Peyer's patch (tissue), 4 donors: ENCODE data around the gene DFFB.

Experiments
- CTCF ChIP-seq, 6 experiments: fragments of 450-650 bp in 4 of 6; fragments of 200-600 bp in 2 of 6; sonication (generic) in 1 of 6; IDR thresholded peaks; one replicate each; pipeline ENCODE4 v1.5.1; 2017 to 2019; ENCODE audit warnings: antibody characterized with exemption in 6 of 6, mild to moderate bottlenecking in 3 of 6, moderate library complexity in 1 of 6
- POLR2A ChIP-seq, 2 donors: fragments of 450-650 bp; IDR thresholded peaks; one replicate each; pipeline ENCODE4 v1.5.1; 2017; ENCODE audit warnings: antibody characterized with exemption in 2 of 2, mild to moderate bottlenecking in 2 of 2, moderate library complexity in 2 of 2

DNA sequence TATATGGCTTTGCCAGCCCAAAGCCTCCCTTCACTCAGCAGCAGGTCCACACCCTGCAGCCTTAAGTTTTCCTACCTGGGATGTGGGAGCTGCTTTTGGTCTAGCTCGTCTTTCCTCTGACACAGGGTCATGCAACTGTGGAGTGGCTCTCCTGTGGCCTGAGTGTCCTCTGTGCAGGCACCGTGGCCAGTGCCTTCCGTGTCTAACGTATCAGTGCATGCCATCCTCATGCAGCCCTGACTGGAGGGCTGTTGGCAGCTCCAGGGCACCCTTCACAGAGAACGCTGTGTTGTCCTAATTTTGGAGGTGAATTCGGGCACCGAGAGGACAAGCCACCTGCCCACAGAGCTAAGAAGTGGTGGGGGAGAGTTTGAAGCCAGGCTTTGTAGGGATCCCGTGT lies 68.5 kb downstream of the DFFB start:
- no peak for TF ChIP-seq CTCF (IDR thresholded peaks at IDR 0.05)
- TF ChIP-seq POLR2A (IDR thresholded peaks at IDR 0.05): no peak
